Measurements from ENCODE around the gene TRPC3. TPM values are rescaled to one million over a fixed set of nuclear protein-coding genes. Genes with fewer than 3 reads are reported as not detected.
A peak's percentile ranks its signal among the peaks of the same experiment; 100 is the strongest.

Gene TRPC3
- 0.18 TPM in 1 of 2 replicates, not detected in the other for total RNA-seq

DNA sequence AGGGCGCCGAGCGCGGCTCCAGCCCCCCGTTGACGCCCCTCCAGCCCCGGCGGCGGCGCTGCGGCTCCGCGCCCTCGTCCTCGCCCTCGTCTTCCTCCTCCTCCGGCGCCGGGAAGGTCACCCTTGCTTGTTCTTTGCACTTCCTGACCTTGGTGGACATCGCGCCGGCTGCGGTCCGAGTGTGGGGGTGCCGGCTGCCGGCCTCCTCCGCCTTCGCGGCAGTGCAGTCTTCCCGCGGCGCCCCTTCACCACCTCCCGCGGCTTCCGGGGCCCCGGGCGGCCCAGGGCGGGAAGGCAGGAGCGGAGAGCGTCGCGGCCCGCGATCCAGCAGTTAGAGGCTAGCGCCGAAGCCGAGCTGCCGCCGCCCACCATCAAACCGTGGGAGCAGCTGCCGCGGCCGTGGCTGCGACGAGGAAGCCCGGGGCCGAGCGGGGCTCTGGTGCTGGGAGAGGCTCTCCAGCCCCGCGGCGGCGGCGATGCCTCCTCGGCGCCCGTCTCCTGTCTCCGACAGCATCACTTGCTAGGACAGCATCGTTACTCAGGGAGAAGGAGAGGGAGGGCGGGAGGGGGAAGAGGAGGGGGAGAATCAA is at the start of gene TRPC3:
Gene TRPC3 (minus strand): TSS at position 540 of the 590 bp plus-strand sequence. CDS start 380 bp downstream, at position 160.
- DNase-seq (ENCODE audit: extremely low read depth, low read depth, low spot score) = no peak

GRCh38 chr4:122000849-122001248 is 49.0 kb upstream of the TRPC3 start:
- DNase-seq (ENCODE audit: extremely low read depth, low read depth, low spot score) = no peak

DNA sequence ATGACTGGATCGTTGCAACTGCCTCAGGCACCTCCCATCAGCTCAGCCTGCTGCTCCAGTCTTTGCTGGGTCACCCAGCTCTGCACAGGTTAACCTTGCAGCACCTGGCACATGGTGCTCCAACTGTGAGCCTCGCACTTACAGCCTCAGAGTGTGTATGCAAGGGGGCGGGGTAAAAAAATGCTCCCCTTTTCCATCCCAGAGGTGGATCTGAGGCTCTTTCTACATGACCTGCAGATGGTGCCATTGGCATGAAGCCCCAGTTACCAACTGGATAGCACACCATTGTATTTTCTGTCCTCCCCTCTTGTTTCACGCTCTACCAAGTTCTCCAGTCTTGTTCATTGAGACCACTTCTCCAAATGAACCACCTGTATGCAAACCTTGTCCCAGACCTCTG is 46.2 kb upstream of the TRPC3 start:
- DNase-seq (ENCODE audit: extremely low read depth, low read depth, low spot score) = no peak

DNA sequence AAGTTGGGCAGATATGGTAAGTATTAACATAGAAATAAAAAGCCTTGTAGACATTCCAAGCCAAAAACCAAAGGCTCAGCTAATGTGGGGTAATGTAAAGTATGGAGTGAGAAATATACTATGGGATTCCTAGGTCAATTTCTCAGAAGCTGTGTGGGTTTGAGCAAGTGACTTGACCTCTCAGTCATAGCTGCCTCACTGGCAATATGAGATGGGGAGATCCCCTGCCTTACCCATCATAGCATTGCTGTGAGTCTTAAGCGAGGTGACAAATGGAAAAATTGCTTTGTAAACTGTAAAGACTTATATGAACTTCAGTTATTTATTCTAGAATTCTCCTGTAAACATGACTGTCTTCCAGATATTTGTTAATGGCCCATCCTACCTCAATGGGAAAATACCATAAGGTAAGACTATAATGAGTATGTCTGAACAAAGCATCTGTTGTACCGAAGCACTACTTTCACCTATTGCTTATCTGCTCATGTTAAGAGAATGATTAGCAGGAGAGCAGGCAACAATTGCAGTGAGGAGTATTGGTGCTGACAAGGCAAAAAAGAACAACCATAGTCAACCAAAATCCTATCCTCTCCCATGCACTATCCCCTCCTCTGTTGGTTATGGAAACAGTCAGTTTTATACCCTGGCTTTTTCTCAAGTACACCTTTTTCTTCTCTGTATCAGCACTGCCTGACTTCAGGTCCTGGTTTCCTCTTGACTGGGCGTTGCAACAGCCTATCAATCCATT is 44.1 kb upstream of the TRPC3 start:
- no peak for DNase-seq (ENCODE audit: extremely low read depth, low read depth, low spot score)

DNA sequence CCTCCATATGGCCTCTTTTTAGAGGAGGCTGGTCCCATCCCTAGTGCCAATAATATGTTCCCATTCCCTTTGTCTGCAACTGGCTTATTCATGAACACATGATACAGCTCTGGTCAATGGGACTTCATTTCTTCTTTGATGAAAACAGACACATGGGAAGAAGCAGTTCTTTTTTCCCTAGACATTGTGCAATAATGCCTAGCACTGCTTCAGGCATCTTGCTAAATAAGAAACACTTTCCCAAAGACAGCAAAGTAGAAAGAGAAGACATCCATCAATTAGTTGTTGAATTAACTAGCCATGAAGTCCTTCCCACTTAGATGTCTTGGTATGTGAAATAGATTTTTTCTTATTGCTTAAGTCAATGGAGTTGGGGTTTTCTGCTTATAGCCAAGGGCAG is 40.1 kb upstream of the TRPC3 start:
- no peak for DNase-seq (ENCODE audit: extremely low read depth, low read depth, low spot score)

GRCh38 chr4:121990489-121990888 is 38.6 kb upstream of the TRPC3 start:
- no peak for DNase-seq (ENCODE audit: extremely low read depth, low read depth, low spot score)

DNA sequence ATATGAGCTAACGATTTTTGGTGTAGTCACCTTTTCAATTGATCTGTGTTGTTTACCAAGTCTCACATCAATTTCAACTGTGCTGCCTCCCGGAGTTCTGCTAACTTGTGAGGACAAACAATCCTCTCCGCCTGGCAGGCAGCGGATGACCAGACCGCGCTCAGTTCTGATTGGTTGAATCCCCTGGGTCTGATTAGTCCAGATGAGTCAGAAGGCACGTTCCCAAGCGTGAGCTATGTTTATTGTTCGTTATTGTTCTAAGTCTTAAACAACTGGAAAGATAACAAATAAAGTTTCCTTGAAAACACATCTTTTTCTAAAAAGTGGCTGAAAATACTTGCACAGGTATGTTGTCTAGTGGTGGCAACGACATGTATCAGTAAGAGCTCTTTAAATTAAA is 37.9 kb upstream of the TRPC3 start:
- DNase-seq (ENCODE audit: extremely low read depth, low read depth, low spot score) = peak; percentile 5

GRCh38 chr4:121988950-121989349 is 37.1 kb upstream of the TRPC3 start:
- DNase-seq (ENCODE audit: extremely low read depth, low read depth, low spot score) = no peak

DNA sequence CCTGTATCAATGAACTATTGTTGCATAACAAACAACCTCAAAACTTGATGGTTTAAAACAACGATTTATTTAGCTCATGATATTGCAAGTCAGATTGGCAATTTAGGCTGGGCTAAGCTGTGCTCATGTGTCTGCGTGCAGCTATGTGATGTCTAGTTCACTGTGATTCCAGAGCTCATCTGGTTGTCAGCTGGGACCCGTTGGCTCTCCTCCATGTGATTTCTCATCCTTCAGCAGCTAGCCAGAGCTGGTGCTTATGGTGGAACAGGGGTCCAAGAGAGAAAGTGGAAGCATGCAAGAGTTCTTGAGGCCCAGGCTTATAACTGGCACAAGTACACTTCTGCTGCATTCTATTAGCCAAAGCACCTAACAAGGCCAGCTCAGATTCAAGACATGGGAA is 28.8 kb upstream of the TRPC3 start:
- no peak for DNase-seq (ENCODE audit: extremely low read depth, low read depth, low spot score)

DNA sequence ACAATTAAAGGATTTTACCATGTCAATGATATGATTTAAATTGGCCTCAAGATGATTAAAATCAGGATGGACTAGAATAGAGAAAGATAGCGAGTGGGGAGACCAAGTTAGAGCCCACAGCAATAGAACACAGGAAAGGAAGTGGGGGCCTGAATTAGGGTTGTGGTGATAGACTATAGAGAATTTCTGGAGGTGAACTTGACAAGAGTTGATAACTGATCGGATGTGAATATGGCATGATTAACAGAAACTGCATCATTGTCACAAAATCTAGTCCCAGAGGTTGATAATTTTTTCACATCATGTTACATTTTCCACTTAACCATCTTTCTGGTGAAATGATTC is 26.3 kb upstream of the TRPC3 start:
- DNase-seq (ENCODE audit: extremely low read depth, low read depth, low spot score) = no peak

DNA sequence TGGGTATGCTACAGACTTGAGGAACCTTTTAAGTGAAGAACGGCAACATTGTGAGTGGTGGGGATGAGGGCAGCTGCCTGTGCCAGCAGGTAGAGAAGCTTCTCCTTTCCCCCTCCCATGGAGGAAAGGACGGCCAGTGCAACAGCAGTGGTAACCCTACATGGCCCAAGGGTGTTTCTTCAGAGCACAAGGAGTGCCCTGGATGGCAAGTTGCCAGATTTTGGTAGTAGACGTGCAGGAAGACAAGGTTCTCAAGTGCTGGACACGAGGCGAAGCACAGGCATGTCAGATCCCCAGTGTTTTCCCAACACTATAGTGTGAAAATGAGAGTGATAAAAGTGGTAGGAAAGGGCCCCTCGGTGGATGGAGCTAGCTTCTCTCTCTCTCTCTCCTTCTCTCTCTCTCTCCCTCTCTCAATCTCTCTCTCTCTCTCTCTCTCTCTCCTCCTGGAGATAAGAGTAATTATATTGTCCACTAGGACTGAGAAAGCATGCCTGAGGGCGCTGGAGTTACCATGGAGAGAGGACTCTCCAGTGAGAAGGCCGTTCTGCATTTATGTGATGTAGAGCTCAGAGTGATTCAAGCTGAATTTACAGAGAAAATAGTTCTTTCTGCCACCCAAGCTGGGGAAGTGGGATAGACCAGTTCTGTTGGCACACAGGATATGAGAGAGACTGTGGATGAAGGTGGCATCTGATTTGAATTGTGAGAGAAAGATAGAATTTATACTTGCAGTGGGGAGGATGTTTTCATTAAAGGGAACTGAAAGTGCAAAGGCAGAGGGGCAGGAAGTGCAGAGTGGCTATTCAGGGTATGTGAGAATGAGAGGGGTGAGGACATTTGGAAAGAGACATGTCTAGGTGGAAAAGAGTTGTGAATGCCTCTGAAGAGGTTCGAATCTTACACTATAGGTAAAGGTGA is 25.7 kb upstream of the TRPC3 start:
- no peak for DNase-seq (ENCODE audit: extremely low read depth, low read depth, low spot score)

- DNase-seq (ENCODE audit: extremely low read depth, low read depth, low spot score) = no peak
Measured at GRCh38 chr4:121975784-121976183, 23.9 kb upstream of the TRPC3 start.

DNA sequence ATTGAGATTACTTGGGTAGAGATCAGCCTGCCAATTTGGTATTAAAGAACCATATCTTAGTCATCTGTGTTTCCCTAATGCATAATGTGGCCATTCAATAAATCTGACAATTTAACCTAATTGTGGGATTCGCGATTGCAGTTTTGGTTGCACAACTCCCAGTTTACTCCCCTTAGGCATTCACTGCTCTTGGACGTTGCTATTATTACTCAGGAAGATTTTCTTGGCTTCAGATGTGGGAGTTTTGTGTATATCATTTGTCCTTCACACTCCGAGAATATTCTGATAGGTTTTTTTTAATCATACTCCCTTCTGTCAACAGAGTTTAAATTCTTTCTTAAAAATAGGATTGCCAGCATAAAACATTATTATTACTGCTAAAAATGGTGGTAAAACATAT is 22.0 kb upstream of the TRPC3 start:
- no peak for DNase-seq (ENCODE audit: extremely low read depth, low read depth, low spot score)

DNA sequence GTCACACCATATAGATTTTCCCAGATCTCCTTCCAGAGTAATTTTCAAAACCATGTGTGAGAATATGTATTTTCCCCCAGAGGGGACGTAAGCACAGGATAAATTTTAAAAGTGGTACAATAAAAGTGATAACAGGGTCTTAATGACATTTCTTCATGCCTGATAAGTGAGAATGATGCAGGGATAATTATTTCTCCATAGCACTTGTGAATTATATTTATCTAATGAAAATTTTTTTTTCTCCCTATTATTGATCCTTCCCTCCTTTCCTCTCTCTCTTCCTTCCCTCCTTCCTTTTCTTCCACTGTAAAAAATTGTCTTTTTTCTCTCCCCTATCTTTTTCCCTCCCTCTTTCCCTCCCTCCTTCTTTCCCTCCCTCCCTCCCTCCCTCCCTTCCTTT is 17.0 kb upstream of the TRPC3 start:
- DNase-seq (ENCODE audit: extremely low read depth, low read depth, low spot score) = no peak

GRCh38 chr4:121964958-121965357 is 13.1 kb upstream of the TRPC3 start:
- DNase-seq (ENCODE audit: extremely low read depth, low read depth, low spot score) = no peak

GRCh38 chr4:121960818-121961217 is 9.0 kb upstream of the TRPC3 start:
- no peak for DNase-seq (ENCODE audit: extremely low read depth, low read depth, low spot score)

DNA sequence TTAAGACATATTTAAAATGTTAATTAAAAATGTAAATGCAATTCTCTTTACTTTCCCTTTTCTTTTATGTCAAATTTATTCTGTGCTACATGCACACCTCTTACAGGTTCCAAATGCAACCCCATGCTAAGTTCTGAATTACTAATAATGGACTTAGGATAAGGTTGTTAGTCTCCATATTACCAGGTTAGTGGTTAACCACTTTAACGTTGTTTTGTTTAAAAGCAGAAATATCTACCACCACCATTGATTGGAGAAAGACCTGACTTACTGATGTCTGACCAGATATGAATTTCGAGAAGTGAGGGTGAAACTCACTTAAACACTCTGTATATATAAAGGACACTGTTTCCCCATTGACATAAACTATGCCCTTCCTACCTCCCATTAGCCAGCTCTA is 6.9 kb upstream of the TRPC3 start:
- DNase-seq (ENCODE audit: extremely low read depth, low read depth, low spot score) = no peak

DNA sequence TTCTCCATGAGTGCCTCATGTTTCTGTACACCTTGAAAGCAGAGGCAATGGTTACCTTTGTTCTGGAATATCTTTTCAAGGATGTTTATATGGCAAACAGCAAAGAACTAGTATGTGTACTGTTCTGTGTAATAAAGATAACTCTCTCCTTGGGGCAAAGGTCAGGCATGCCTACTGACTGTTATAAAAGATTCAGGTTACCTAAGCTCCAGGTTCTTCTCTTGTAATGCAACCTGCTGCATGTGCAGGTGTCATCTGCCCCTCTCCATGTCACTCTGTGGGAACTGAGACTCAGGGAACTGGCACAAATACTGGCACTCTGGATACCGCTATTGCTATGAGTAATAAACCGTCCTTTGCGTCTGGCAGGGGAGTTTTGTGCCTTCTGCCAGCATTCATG is 5.4 kb upstream of the TRPC3 start:
- DNase-seq (ENCODE audit: extremely low read depth, low read depth, low spot score) = no peak

DNA sequence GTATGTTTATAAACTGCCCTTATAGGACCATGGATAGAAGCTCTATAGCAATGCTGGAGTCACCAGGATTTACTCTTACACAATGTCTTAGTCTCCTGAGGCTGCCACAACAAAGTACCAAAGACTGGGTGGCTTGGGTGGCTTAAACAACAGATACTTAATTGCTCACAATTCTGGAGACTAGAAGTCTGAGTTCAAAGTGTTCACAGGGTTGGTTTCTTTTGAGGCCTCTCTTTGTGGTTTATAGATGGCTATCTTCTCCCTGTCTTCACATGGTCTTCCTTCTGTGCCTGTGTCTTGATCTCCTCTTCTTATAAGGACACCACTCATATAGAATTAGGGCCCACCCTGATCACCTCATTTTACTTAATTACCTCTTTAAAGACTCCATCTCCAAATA is 2.0 kb upstream of the TRPC3 start:
- no peak for DNase-seq (ENCODE audit: extremely low read depth, low read depth, low spot score)

DNA sequence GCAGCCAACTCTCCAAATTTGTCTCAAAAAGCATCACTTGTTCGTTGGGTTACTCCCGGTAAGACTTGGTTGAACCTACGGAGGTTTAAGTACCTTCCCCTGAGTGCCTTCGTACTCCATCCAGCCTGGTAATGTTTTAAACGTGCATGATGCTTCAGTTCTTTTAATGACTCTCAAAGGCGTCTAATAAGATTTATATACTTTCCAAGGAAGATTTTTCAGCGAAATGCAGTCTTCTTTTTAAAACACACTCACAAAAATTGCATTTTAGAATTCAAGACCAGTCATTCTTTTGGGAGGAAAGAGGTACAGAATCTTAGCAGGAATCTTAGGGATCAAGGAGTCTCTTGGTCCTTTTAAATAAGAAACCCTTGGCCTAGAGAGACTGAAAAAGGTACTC is 430 bp upstream of the TRPC3 start:
- no peak for DNase-seq (ENCODE audit: extremely low read depth, low read depth, low spot score)

GRCh38 chr4:121950680-121951520 is 960 bp downstream of the TRPC3 start:
- no peak for DNase-seq (ENCODE audit: extremely low read depth, low read depth, low spot score)
